HG03378 (cell line): ENCODE results near the gene PDGFA.

Source experiments
- ATAC-seq: cut with Tn5 transposase; IDR thresholded peaks from one replicate; pipeline ENCODE4 v1.9.1; 2021; ENCODE audit warnings: mild to moderate bottlenecking, moderate library complexity; ENCODE audit not compliant: unreplicated experiment

PDGFA gene

GRCh38 chr7:462173-463103 is 57.2 kb downstream of the PDGFA start:
- ATAC-seq = no peak

DNA sequence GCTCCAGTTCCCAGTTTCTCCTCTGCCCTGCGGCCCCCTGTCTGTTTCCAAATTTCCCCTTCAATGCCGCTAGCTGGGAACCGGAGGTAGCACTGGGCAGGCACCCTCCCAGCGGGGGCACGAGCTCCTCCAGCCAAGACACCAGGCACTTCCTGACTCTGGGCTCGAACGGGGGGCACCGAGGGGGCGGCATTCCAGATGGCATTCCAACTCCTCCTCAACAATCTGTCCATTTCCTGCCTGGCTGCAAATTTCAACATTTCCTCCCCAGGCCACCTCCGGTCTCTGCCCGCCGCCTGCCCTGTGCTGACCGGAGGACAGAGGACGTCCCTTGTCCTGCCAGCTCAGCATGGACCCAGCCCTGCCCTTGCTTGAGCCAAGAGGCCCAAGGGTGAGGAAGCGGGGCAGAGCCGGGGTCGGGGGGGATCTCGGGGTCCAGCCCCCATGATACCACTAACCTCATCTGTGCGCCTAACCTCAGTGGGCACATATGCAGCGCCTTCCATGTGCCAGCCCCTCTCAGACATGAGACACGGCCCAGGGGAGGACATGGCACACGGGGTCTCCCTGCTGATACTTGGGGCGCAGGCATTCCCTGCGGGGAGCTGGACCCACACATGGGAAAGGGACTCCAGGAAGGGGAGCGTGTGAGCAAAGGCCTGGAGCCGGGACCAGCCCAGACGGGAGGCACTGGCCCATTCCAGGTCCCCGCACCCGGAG is 58.0 kb downstream of the PDGFA start:
- no peak for ATAC-seq

- ATAC-seq = no peak
Measured at GRCh38 chr7:461117-461452, 58.6 kb downstream of the PDGFA start.

- no peak for ATAC-seq
Measured at GRCh38 chr7:460374-461116, 59.1 kb downstream of the PDGFA start.

DNA sequence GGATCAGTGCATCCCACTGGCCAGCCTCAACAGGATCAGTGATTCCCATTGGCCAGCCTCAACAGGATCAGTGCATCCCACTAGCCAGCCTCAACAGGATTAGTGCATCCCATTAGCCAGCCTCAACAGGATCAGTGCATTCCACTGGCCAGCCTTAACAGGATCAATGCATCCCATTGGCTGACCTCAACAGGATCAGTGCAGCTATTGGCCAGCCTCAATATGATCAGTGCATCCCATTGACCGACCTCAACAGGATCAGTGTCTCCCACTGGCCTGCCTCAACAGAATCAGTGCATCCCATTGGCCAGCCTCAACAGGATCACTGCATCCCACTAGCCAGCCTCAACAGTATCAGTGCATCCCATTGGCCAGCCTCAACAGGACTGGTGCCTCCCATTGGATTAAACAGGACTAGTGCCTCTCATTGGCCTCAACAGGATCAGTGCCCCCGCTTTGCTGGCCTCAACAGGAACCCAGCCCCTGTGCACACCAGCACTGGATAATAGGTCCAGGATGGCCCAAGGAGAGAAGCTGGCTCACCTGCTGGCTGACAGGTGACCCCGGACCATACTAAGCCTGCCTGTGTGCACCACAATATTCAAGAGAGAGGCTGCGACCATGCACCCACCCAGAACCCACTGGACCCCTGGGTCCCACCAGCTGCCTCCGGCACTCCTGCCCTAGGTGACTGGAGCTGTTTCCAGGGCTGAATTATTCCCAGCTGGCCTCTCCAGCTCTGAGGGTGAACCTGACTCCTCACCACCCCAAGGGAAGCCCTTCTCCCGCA is 59.9 kb downstream of the PDGFA start:
- no peak for ATAC-seq

- no peak for ATAC-seq
Measured at GRCh38 chr7:458511-459245, 61.0 kb downstream of the PDGFA start.

DNA sequence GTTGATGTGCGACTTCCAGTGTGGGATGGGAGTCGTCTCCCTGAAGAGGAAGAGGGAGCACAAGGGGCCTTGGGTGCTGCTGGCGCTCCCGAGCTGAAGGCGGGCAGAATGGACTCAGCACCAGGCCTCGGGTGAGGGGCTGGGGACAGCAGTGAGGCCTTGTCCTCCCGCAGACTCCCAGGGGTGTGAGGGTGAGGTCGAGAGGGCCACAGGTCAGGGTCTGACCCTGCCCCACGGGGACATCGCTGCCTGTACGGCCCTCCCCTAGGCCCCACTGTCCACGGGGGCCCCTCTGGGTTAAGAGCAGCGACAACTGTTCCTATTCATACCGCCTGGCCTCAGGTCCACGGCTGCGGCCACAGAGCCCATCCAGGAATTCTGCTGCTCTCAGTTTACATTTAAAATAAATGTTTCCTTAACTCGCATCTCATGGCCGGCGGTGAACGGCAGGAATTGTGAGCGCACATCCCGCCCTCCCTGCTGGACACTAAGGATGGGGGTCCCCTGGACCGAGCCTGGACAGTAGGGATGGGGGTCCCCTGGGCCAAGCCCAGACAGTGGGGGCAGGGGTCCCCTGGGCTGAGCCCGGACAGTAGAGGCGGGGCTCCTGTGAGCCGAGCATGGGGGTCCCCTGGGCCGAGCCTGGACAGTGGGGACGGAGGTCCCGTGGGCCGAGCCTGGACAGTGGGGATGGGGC is 61.7 kb downstream of the PDGFA start:
- ATAC-seq = no peak

DNA sequence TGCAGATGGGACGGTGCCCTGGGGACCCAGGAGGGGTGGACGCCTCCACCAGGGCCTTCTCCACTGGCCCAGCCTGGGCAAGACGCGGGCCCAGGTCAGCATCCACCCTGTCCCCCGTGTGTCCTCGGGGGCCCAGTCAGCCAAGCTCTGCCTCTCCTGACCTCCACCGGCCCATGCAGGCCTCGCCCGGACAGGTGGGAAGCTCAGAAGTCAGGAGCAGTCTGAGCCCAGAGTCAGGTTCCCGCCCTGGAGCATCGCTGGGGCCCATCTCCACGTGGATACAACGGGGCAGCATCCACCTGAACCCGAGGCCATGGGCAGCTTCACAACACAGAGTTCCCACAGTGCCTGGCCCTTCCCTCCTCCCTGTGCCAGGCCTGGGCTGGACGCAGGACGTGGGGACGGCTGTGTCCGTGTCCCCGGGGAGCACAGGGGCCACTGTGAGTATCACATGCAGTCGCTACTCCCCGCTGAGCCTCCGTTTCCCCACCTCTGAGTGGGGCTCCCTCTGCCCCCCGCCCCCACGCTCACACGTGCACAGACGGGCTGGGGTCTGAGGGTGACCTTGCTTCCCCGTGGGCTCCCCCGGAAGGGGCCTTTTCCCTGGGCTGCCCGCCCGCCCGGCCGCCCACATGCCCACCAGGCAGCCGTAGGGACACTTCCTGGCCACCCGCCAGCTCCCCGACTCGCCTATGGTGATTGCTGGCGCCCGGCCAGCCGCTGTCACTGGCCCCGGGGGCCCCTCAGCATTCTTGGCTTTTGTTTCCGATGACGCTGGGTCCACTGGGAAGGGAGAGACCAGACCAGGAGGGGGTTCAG is 64.3 kb downstream of the PDGFA start:
- no peak for ATAC-seq

GRCh38 chr7:454356-455109 is 65.1 kb downstream of the PDGFA start:
- no peak for ATAC-seq

DNA sequence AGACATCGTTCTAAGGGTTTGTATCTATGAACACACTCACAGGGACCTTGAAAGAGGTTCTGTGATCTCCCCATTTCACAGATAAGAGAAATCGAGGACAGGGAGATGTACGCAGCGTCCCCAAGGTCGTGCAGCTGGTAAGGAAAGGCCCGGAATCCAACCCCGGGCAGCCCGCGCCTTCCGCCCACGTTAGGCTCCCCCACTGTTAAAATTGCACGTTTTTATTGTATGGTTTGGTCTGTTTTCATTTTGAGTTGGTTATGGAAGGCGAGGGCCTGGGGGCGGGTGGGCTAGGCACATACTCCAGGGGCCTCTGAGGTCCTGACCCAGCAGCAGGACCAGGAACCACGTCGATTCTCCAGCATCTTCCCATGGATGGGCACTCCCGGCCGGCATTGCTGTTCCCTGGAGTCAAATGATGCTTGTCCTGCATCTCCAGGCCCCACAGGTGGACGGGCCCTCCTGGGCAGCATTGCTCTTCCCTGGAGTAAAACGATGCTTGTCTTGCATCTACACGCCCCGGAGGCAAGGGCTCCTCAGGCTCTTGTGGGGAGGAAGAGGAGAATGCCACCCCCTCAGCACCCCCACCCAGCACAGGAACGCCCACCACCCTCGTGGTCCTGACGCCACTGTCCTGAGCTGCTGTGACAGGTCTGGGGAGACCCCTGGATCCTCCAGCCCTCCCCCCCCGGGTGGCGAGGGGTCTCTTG is 65.9 kb downstream of the PDGFA start:
- no peak for ATAC-seq

DNA sequence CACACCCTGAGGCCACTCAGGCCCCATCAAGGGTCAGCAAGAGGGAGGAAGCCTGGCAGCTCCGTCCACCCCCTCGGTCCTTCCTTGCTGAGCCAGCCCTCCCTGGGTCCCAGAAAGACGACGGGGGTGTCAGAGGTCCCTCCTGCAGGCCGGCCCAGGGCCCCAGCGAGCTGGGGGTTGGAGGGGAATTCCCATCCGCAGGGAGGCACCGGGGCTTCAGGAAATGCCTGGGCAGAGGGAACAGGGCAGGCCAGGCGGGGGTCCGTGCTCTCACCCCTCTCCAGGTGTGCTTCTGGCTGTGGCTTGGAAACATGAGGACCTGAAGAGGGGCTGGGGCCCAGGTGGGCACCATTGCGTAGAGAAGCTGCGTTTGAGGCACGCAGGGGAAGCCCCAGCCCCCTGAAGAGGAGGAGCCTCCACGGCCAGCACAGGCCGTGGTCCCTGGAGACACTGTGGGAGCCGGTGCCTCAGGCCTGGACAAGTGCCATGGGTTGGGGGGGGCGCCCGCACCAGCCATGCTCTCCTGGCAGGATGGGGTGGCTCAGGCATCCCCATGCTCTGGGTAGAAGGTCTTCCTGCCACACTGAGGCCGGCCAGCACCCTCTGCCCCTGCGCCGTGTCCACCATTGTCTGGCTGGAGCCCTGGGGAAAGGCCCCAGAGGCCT is 66.7 kb downstream of the PDGFA start:
- ATAC-seq = no peak

GRCh38 chr7:452226-452751 is 67.4 kb downstream of the PDGFA start:
- no peak for ATAC-seq

DNA sequence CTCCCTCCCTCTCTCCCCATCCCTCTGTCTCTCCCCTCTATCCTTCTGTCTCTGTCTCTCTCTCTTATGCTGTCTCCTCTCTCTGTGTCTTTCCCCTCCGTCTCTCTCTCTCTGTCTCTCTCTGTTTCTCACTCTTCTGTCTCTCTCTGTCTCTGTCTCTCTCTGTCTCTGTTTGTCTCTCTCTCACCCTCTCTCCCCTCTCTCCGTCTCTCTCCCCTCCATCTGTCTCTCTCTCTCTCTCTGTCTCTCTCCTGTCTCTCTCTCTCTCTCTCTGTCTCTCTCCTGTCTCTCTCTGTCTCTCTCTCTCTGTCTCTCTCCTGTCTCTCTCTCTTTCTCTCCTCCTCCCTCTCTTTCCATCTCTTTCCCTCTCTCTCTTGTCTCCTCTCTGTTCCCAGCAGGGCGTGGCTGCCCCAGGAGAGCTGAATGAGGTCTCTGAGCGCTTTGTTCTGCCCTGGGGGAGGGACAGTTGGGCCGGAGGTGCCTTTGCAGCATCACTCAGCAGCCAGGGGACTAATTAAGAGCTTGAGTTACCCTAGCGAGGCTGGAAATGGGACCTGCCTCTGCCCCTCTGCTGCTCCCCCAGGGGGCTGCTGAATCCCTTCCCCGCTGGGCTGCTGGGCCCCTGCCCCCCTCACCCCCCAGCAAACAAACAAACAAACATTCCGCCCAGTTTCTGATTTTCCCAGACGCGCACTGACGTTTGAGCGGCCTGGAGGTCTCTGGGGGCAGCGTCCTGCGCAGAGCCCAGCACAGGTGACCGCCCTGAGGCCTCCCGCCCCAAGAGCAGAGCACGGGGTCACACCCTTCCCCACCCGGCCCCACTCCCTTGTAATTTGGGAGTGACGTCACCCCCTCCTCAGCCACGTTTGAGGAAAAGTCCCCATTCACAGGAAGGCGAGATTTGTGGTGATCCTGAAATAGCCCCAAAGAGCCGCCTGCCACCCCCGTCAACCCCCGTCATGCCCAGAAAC is 68.1 kb downstream of the PDGFA start:
- ATAC-seq = no peak

- no peak for ATAC-seq
Measured at GRCh38 chr7:450741-451140, 68.9 kb downstream of the PDGFA start.

- no peak for ATAC-seq
Measured at GRCh38 chr7:450036-450435, 69.6 kb downstream of the PDGFA start.
